ENCODE measurements around the gene PYCR2.

- TF ChIP-seq POLR2A (IDR thresholded peaks at IDR 0.05; ENCODE audit: low read depth, low read length), result no peak
- TF ChIP-seq TAF1 (IDR thresholded peaks at IDR 0.05; ENCODE audit: low read depth, low read length), result no peak
- no peak for TF ChIP-seq POLR2AphosphoS5 (IDR thresholded peaks at IDR 0.05; ENCODE audit: low read depth, low read length)
- TF ChIP-seq PAX5 (IDR thresholded peaks at IDR 0.05; ENCODE audit: insufficient read depth, low read length, severe bottlenecking), result no peak
These were observed 42.7 kb downstream of the PYCR2 start for GRCh38 chr1:225881081-225881958.
